CD4-positive, alpha-beta T cell treated with Interferon gamma for 1 hour (primary cell): ENCODE measurements around the gene ETS2.
A peak's percentile ranks its signal among the peaks of the same experiment; 100 is the strongest.
"Not testable (repeated sequence)": the region's sequence is repeated elsewhere in the genome, so short reads cannot be mapped to it uniquely, and the experiment has no call there.

ENCODE experiments used
- DNase-seq: peaks from one replicate; pipeline ENCODE4 v3.0.0-alpha.2; 2020

ETS2 gene

DNA sequence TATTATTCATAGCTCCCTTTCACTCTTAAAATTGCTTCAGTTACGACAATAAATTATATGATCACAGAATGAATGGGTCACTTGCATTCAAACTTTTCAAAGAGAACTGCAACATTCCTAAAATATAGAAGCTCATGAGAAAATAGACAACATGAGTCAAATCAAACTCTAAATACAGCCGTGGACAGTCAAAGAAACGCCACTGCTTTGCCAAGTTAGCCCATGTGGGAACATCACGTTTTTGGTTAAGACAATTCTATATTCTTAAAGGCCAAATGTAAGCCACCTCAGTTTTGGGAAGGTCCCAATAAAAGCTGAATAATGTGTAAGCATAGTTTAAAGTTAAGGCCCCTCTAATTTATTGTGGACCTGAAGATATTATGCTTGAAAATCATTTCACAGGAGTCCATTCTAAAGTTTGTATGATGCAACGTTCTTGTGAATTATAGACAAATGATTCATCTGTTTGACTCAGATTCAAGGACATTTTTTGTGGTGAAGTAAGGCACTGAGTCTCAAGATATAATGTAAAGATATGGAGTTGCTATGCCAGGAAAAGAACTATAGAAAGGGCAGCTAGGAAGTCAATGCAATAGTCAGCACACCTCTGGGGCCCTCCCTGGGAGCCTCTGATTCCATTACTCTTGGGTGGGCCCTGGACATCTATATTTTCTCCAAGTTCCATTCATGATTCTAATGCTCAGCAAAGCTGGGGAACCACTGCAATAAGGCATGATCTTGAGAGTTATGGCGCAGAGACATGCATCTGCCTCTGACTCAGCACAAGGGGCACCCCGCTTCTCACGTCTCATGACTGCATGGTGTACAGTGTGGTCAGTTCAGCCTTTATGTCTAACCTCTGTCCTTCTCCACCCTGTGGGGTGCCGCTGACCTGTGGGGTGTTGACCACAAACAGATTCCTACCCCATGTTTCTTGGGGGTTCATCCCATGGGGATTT lies 33.9 kb downstream of the ETS2 start:
- DNase-seq: no peak

DNA sequence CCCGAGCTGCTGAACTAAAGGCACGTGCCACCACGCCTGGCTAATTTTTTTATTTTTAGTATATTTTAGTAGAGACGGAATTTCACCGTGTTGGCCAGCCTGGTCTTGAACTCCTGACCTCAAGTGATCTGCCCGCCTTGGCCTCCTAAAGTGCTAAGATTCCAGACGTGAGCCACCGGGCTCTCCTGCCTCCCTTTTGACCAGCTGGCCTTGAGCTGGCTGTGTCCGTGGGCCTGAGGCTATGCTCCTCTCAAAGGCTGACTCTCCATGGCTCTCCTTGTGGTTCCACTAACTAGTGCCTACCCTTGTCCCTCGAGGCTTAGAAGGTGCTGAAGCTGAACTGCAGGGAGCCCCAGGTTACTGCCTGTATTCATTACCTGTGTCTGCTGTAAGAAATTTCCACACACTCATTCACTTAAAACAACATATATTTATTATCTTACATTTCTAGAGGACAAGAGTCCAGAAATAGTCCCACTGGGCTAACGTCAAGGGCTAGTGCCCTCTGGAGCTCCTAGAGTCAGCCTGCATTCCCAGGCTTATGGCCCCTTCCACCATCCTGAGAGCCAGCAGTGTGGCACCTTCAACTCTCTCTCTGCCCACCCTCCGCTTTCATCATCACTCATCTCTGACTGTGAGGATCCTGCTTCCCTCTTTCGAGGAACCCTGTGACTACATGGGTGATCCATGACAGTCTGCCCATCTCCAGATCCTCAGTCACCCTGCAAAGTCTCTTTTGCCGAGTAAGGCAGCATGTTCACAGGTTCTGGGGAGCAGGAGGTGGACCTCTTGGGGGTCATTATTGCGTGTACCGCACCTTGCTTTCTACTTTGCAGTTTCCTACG lies 34.9 kb downstream of the ETS2 start:
- DNase-seq: no peak

DNA sequence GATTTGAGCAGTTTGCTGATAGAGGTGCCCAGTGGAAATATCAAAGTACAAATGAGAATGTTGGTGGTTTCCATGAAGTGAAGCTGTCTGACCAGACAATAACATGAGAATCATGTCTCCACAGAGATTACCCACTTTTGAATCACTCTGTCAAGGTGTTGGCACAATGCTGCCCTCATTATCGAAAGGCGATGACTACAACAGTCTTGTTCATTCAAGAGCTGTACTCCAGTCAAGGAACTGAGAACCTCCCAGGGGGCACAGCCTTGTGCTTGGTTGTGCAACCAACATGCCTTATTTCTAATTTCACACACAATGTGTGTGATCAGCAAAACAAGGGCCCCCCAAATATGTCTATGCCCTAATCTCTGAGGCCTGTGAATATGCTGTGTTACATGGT lies 35.7 kb downstream of the ETS2 start:
- DNase-seq: no peak

DNA sequence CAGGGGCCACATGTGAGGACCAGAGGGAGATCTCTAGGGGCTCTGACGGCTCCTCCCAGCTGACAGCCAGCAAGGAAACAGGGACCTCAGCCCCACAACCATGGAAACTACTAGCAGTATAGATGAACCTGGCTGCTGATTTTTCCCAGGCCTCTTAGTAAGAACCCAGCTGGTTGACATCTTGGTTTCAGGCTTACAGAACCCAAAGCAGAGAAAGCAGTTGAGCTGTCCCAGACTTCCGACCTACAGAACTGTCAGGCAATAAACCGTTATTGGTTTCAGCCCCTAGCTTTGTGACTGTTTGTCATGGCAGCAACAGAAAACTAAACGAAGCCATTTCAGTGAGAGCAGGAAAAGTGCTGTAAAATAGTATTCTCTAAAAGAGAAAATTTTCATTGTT lies 36.4 kb downstream of the ETS2 start:
- no peak for DNase-seq

DNA sequence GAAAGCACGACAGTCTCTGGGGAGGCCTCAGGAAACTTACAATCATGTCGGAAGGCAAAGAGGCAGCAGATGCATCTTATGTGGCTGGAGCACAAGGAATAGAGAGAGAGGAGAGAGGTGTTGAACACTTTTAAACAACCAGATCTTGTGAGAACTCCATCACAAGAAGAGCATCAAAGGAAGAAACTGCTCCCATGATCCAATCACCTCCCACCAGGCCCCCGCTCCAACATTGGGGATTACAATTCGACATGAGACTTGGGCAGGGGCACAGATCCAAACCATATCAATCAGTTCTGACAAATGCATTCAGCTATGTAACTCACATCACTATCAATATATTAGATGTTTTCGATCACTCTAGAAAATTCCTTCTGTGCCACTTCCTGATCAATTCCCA lies 37.6 kb downstream of the ETS2 start:
- no peak for DNase-seq

DNA sequence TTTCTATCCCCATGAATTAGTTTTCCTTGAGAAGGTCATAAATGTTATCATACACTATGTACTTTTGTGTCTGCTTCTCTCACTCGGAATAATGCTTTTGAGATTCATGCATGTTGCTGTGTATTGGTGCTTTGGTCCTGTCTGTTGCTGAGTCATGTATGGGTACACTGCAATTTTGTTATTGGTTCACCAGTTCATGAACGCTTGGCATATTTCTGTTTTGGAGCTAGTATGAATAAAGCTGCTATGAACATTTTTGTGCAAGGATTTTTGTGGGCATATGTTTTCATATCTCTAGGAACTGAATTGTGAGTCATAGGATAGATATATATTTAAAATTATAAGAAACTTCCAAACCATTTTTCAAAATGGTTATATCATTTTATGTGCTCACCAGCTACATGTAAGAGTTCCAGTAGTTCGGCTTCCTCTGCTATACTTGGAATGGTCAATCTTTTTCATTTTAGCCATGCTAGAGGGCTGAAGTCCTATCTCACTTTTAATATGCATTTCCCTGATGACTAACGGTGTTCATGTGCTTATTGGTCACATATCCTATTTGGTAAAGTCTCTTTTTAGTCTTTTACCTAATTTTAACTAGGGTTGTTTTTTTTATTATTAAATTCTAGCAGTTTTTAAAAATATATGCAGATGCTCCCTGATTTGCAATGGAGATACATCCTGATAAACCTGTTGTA lies 38.2 kb downstream of the ETS2 start:
- DNase-seq: no peak

DNA sequence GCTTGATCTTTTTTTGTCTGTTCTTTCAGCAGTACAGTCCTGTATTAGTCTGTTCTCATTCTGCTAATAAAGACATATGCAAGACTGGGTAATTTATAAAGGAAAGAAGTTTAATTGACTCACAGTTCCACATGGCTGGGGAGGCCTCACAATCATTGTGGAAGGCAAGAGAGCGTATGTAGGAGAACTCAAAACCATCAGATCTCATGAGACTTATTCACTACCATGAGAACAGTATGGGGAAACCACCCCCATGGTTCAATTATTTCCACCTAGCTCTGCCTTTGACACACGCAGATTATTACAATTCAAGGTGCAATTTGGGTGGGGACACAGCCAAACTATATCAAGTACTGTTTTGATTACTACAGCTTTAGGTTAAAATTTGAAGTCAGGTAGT lies 39.6 kb downstream of the ETS2 start:
- DNase-seq: not testable (repeated sequence)

DNA sequence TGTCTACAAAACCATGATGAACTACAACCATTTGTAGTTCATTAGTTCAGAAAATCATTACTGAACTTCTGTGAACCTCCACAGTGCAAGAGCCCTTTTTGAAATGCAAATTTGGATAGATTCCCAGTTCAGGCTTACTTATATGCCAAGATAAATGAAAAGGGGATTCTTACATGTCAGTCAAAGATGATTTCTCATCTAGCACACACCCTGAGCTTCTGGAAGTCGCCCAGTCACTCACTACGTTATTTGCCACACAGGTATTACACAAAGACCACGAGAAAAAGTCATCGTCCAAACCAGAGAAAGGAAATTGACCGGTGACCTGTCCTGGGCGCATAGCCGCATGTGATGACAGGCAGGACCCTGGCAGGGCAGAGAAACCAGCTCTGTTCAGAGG lies 41.8 kb downstream of the ETS2 start:
- no peak for DNase-seq

DNA sequence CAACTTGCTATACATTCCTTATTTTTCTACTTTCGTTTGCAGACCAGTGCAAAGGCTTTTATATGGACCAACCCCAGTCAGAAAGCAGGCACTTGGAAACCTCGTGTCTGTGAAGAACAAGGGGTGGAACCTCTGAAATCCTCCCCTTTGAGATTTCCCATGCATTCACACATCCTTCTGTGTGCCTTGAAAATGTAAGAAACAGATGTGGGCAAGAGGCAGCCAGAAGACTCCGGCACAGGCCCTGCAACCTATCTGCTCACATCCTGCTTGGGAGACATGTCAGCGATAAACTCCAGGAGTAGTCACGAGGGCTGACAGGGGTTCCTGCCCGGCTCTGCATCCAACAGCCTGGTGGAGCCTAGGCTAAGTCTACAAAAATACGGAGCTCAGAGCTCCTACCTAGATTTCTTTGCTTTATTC lies 42.5 kb downstream of the ETS2 start:
- DNase-seq: no peak

DNA sequence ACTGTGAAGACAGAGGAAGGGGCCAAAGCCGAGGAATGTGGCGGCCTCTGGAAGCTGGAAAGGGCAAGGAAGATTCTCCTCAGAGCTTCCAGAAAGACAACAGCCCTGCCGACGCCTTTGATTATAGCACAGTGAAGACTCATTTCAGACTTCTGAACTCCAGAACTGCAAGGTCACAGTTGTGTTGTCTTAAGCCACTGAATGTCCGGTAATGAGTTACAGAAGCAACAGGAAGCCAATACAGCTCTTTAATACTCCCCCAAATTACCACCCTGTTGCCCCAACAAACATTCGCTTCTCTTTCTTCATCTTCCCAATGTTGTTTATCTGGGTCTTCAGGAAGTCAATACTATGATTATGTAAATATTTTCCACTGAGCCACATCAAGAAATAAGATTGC lies 44.0 kb downstream of the ETS2 start:
- no peak for DNase-seq

DNA sequence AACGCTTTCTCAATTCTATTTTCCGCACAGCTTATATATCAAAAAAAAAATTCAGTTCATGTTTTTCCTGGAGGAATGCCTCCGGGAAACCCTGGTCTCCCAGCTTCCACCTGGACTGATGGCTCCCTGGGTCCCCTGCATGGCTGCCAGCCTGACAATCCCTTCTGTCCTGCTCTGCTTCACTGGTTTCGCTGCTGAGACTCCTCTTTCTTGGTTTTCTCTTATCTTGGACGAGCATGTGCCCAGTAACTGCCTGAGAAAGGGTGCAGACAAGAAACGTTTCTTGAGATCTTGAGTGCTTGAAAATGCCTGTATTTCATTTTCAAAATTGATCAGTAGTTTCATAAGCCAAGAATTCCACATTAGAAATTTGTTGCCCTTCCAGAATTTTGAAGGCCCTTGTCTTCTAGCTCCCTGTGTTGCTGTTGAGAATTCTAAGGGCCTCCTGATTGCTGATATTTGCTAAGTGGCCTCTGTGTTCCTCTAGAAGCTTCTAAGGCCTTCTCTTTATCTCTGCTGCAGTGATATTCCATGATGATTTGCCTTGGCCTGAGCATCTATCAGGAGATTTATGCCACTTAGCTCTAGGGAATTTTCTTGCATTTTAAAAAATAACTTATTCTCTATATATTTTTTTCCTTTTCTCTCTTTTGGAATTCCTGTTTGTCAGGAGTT lies 44.7 kb downstream of the ETS2 start:
- DNase-seq: no peak

DNA sequence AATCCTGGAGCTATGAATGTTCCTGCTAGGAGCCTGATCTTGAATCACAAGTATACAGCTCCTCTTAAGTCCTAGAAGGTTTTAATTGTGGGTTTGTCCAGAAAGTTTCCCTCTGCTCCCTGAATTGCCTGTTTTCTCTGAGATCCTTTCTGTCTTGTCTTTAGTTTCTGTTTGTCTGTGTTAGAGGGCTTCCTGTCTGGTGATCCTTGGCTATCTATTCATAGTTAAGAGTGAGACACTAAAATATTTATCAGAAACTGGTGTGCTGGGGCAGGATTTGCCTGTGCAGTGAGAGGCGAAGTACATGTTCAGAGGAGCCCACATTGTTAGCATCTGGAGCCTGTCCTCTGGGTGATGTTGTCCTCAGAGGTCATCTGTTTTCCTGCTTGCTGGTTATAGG lies 45.4 kb downstream of the ETS2 start:
- no peak for DNase-seq

DNA sequence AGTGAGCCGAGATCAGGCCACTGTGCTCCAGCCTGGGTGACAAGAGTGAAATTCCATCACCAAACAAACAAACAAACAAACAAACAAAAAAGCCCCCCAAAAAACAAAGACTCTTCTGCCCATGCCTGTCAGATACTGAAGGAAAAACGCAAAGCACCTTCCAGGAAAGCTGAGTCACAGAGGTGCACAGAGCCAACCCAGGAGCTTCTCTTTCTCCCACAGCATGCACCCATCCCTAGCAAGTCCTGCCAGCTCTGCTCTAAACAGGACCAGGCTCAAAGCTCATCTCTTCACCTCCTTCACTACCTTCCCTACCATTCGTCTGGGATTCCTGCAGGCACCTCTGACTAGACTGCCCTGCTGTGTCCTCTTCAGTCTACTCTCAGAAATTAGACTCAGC lies 46.5 kb downstream of the ETS2 start:
- no peak for DNase-seq

DNA sequence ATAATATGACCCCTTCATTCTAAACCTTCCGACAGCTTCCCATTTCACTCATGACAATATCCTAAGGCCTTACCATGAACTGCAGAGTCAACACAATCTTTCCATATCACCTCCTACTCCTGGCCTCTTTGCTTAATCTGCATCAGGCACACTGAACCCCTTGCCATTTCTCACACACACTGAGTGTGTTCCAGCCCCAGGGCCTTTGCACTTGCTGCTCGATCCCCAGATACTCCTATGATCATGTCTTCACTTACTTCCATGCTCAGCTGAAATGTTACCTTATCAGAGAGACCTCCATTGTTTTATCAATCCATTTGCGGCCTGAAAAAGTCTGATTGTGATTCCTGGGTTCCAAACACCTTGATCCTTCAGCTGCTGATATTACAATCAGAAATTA lies 47.0 kb downstream of the ETS2 start:
- no peak for DNase-seq

DNA sequence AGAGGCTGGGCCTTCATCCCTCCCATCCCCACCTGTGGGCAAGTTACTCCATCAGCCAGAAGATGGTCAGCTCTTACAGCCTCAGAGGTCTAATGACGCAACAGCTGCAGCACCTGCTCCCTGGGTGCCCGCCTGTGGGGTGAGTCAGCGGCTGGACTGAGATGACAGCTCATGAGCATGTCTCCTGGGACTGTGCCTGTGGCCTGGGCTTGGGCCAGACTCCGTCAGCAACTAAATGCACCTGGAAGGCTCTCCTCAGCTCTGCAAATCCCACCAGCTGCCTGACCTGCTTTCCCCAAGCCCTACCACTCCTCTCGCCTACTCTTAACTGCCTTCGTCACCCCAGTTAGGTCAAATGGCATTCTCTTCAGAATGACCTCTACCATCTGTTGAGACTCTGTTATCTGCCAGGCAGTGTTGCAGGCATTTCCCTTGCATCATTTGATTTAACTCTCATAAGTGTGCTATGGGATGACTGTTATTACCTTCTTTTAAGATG lies 47.7 kb downstream of the ETS2 start:
- peak; percentile 22 for DNase-seq

DNA sequence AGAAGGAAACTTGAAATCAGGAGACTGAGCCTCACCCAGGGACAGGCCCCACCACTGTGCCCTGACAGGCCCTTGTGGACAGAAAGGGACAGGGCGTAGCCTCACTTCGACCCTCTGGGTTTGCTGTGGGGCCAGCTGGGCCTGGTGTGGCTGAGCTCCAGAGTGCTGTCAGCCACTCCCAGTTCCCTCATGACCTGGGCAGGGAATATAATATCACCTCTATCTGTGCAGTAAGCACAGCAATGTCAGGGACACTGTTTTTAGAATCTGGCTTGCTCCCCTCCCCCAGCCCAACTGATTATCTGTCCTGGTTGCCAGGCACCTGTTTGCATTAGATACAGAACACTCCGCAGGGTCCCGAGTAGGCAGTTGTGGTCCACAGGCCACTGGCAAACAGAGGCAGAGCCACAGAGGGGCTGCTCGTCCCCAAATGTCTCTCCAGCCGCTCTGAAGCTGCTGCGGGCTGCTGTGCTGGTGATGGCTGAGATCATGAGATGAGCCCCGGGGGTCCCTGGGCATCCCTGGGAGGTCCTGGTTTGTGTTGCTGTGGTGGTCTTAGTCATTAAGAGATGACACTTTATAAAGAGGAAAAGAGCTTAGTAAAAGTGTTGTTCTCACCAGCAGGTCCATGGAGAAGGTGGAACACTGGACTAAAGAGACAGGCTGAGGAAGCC lies 51.6 kb downstream of the ETS2 start:
- no peak for DNase-seq

DNA sequence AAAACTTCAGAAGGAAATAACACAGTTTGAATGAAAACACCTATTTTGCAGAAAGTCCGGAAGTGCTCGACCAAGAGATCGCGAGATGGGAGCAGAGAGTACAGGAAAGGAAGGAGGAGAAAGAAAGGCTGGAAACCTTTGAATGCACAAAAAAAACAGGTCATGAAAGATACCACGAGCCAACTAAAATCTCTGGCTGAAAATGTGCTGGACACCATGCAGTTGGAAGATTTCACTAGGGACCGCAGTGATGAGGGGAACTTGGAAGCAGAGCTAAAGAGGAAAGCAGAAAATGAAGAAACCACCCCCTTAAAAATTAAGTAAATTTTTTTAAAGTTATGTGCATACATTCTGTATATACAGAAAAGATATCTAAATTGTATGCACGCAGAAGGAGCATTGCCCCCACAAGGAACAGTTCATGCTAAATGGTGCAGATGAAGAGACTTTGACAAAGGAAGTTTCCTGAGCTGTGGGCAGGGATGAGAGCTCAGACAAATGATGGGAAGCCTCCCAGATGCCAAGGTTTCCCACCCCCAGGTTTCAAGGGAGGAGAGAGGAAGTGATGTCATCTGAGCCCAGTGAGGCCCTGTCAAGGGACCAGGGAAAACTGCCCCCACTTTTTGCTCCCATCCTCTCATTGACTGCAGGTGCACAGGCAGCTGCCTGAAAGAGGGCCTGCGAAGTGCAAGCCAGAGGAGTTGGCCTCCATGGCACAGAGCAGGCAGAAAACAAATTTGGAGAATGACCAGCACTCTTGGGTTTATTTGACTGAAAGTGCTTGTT lies 52.5 kb downstream of the ETS2 start:
- DNase-seq: no peak

DNA sequence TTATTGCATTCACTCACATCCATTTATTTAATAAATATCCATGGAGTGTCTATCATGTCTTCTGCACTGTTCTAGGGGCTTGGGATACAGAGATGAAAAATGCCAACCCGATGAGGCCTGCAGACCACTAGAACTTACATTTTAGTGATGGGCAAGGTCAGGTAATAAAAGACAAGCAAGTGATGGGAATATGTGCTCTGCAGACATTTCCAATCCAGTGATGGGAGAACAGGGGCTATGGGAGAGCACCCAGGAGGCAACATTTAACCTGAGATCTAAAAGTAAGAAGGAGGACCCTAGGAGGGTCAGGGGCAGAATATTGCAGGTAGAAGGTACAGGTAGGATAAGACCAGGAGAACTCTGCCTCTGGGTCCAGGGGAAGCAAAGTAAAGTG lies 53.1 kb downstream of the ETS2 start:
- no peak for DNase-seq

DNA sequence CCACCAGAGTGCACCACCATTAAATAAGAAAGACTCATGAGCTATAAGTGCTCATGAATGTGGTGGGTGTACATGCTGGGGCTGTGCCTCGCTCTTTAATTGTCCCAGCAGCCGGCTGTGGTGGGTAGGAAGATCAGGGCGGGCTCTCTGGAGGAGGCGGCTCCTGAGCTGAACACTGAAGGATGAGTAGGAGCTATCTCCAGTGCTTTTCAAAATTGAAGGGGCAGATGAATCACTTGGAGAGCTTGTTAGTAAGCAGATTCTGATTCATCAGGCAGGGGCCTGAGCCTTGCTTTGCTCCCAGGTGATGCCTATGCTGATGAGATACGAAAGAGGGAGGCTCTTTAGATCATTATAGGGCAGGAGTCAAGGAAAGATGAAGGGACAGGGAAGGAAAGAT lies 54.1 kb downstream of the ETS2 start:
- DNase-seq: no peak

DNA sequence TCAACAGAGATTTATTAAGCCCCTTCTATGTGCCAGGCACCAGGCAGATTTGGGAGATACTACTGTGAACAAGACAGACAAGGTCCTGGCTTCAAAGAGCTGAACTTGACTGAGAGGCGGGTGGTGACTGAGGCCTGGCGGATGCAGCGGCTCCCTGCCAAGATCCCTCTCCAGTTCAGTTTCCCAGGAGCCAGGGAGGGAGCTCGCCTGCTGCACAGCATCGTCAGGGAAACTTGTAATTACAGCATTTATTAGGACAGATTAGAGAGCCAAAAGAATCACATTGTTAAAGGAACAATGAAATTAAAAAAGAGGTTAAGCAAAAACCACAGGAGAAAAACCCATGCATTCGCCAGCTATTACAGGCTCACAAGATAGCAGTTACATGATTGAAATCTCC lies 55.3 kb downstream of the ETS2 start:
- no peak for DNase-seq

DNA sequence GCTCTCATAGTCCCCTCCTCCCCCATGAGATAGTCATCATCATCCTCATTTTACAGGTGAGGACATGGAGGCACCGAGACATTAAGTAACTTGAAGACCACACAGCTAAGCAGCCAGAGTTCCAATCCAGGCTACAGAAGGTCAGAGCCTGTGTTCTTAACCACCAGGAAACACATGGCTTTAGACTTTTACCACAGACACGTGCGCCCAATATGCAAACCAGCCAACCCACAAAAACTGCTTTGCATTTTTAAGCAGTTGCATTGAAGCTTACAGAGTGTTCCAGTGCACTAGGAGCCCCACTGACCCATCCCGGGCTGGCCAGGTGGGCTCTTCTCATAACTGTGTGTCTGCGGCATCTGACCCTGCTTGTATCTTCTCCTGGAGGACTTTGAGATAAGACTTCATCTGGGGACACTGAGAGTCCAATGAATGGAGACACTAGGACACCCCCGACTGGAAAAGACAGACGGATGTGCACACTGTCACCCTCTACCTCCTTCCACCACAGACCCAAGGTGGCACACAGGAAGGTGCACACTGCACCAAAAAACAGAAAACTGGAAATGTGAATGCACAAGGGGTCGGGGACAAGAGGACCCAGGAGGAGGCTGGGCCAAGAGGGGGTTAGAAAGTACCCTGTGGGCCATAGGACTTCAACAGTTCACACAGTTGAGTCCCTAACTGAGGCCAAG lies 56.4 kb downstream of the ETS2 start:
- peak; percentile 22 for DNase-seq
